CD4-positive, alpha-beta memory T cell (primary cell): ENCODE results near the gene MAGEB2. TPM values are rescaled to one million over a fixed set of nuclear protein-coding genes. Genes with fewer than 3 reads are reported as not detected.

ENCODE experiments used
- polyA plus RNA-seq, 2 donors: library from polyadenylated mRNA; unstranded; fragments of 300-500 nt; fragmentation: Illumina TruSeq; gene quantifications; one replicate each; pipeline ENCODE4 v1.2.3, GENCODE V29; 2021
- total RNA-seq, 2 experiments: library from RNA; stranded (reverse); gene quantifications; one replicate each; pipeline ENCODE4 v1.2.3, GENCODE V29; 2021

Gene MAGEB2
- total and polyA plus RNA-seq, 4 experiments from 2014 or later: not detected

Other genes with a start within 250 kb of the MAGEB2 start
- gene MAGEB3, start 15.1 kb downstream of the MAGEB2 start, total RNA-seq: not detected
- not detected for gene MAGEB3, start 15.1 kb downstream of the MAGEB2 start, polyA plus RNA-seq
- not detected for gene MAGEB4, start 26.4 kb downstream of the MAGEB2 start, total RNA-seq
- gene MAGEB4, start 26.4 kb downstream of the MAGEB2 start, polyA plus RNA-seq: not detected
- not detected for gene MAGEB1, start 31.6 kb downstream of the MAGEB2 start, total RNA-seq
- not detected for gene MAGEB1, start 31.6 kb downstream of the MAGEB2 start, polyA plus RNA-seq
- not detected for gene NR0B1, start 93.8 kb downstream of the MAGEB2 start, total RNA-seq
- gene NR0B1, start 93.8 kb downstream of the MAGEB2 start, polyA plus RNA-seq: not detected